ENCODE measurements around the gene SLC8A3. TPM values are rescaled to one million over a fixed set of nuclear protein-coding genes. Genes with fewer than 3 reads are reported as not detected.

The SLC8A3 gene
- total and polyA plus RNA-seq, 10 of the 15 experiments (the other 5 are each of a cell fraction or from before 2014, with no cell fraction given) = 0.04 to 0.17 (median 0.13) TPM; not detected in 3

GRCh38 chr14:70107309-70107708 lies 81.4 kb downstream of the SLC8A3 start (continued):
- TF ChIP-seq ZBTB11 (CRISPR knock-in tag; IDR thresholded peaks at IDR 0.05) = no peak
- no peak for TF ChIP-seq NRF1 (conservative IDR thresholded peaks at IDR 0.05; ENCODE audit: low read depth, low read length)
- no peak for TF ChIP-seq NBN (IDR thresholded peaks at IDR 0.05)
- TF ChIP-seq PAX5 (IDR thresholded peaks at IDR 0.05; ENCODE audit: borderline replicate concordance, low read depth, low read length) = no peak

- ChIA-PET RAD21 (ENCODE audit: unreplicated experiment) (no interaction called here), POLR2A (no interaction called here), CTCF (interaction anchor here (0.6 kb wide), 1 partner anchor 515 kb away, joined by 3 read pairs; no protein-coding TSS in a partner anchor), SMC1A (ENCODE audit: uncharacterized antibody, unreplicated experiment) (interaction anchor here (1.4 to 1.5 kb wide), 2 partner anchors 9 to 12 kb away, joined by 3 read pairs; no protein-coding TSS in a partner anchor)
- H3K36me3 ChIP-seq (ENCODE audit: control insufficient read depth in 2 of 2, insufficient read depth in 2 of 2, low read length in 1 of 2) = no peaks in the 10 kb centered on the region
- DNase-seq (ENCODE audit: low read depth, low spot score) (no peak), ATAC-seq (no peak), FAIRE-seq (no peak)
- intact Hi-C loops (cut with micrococcal nuclease; ENCODE audit: unreplicated experiment) (no loop called here), in situ Hi-C loops (cut with MboI) (no loop called here)
- H3K79me2 ChIP-seq (ENCODE audit: control insufficient read depth, insufficient read depth, low read length) = no peaks in the 10 kb centered on the region
- no peak overlapping the region for H2AFZ ChIP-seq (ENCODE audit: control insufficient read depth, low read depth, low read length)
- no peak for TF ChIP-seq ZNF207 (IDR thresholded peaks at IDR 0.05; ENCODE audit: borderline replicate concordance)
- no peak for TF ChIP-seq SREBF1 (IDR thresholded peaks at IDR 0.05; ENCODE audit: low read length)
- TF ChIP-seq MYC (IDR thresholded peaks at IDR 0.05; ENCODE audit: insufficient read depth, insufficient read length, insufficient replicate concordance, low read length, severe bottlenecking) = no peak
- no peak for TF ChIP-seq RB1 (IDR thresholded peaks at IDR 0.05; ENCODE audit: borderline replicate concordance)
- no peak for TF ChIP-seq STAT3 (IDR thresholded peaks at IDR 0.05; ENCODE audit: low read depth, low read length)
- no peak for TF ChIP-seq TCF3 (IDR thresholded peaks at IDR 0.05; ENCODE audit: borderline replicate concordance, insufficient read depth, low read depth, low read length)
- TF ChIP-seq MLLT1 (IDR thresholded peaks at IDR 0.05) = no peak
- no peak for TF ChIP-seq SMAD1 (IDR thresholded peaks at IDR 0.05; ENCODE audit: low read depth, partially characterized antibody)
- TF ChIP-seq SUZ12 (IDR thresholded peaks at IDR 0.05; ENCODE audit: unreplicated experiment) = no peak
- TF ChIP-seq RCOR1 (conservative IDR thresholded peaks at IDR 0.05; ENCODE audit: low read depth, low read length) = no peak
- no peak for TF ChIP-seq ATF7 (IDR thresholded peaks at IDR 0.05; ENCODE audit: low read depth)
- no peak for TF ChIP-seq NR2F1 (conservative IDR thresholded peaks at IDR 0.05)
- no peak for TF ChIP-seq TARDBP (IDR thresholded peaks at IDR 0.05; ENCODE audit: borderline replicate concordance)
- no peaks in the 10 kb centered on the region for H3K4me1 ChIP-seq (ENCODE audit: control insufficient read depth, insufficient read depth, low read length)
- peaks cover 1 to 8% of the 10 kb centered on the region in 2 experiments for H3K27me3 ChIP-seq (replicated peaks in 1 of 2; ENCODE audit: control insufficient read depth in 2 of 2, insufficient read depth in 2 of 2, low read length in 1 of 2)
- H3K4me2 ChIP-seq (ENCODE audit: control insufficient read depth, insufficient read depth) = no peak overlapping the region
- H4K20me1 ChIP-seq (ENCODE audit: control insufficient read depth, insufficient read depth) = no peaks in the 10 kb centered on the region
- no peak overlapping the region for H3K9ac ChIP-seq (ENCODE audit: control insufficient read depth, insufficient read depth, low read length)
- no peaks in the 10 kb centered on the region for H3K9me3 ChIP-seq (replicated peaks; ENCODE audit: control insufficient read depth, insufficient read depth, low read length)
- BruUV-seq (replicated peaks) = no TSS peak
- H3K27ac ChIP-seq (ENCODE audit: control insufficient read depth, insufficient read depth) = no peak overlapping the region
- no peak overlapping the region for H3K4me3 ChIP-seq
- 35% methylated on average over 3 of the region's 3 CpGs for WGBS (ENCODE audit: insufficient coverage, insufficient replicate concordance, low lambda C conversion rate, missing lambda C conversion rate)
Measured at GRCh38 chr14:70100071-70100470, 88.7 kb downstream of the SLC8A3 start.
